BLaER1 treated with 17β-estradiol and CSF1 and Interleukin-3, amounts not matched to agents 10 nM and 100 nM (cell line): ENCODE results near the gene PRRC2A.
A peak's percentile ranks its signal among the peaks of the same experiment; 100 is the strongest.

Experiments
- H3K27ac ChIP-seq, 11 experiments: shearing (Covaris generic); formaldehyde crosslinking; 2 replicates each; pipeline ENCODE4 v1.8.1; 2022
- H3K27me3 ChIP-seq, 11 experiments: shearing (Covaris generic); formaldehyde crosslinking; 2 replicates each; pipeline ENCODE4 v1.8.1; 2022
- H3K36me3 ChIP-seq, 11 experiments: shearing (Covaris generic); formaldehyde crosslinking; 2 replicates each; pipeline ENCODE4 v1.8.1; 2022
- H3K4me1 ChIP-seq, 10 experiments: shearing (Covaris generic); formaldehyde crosslinking; 2 replicates each; pipeline ENCODE4 v1.8.1; 2022
- H3K4me2 ChIP-seq, 11 experiments: shearing (Covaris generic); formaldehyde crosslinking; 2 replicates each; pipeline ENCODE4 v1.8.1; 2022
- H3K4me3 ChIP-seq, 10 experiments: shearing (Covaris generic); formaldehyde crosslinking; 2 replicates each; pipeline ENCODE4 v1.8.1; 2022
- H3K9ac ChIP-seq, 11 experiments: shearing (Covaris generic); formaldehyde crosslinking; 2 replicates each; pipeline ENCODE4 v1.8.1; 2022
- H3K9me3 ChIP-seq, 11 experiments: shearing (Covaris generic); formaldehyde crosslinking; replicated peaks in 1 of 11; 2 replicates each; pipeline ENCODE4 v1.8.1; 2022
- H4K20me1 ChIP-seq, 11 experiments: shearing (Covaris generic); formaldehyde crosslinking; 2 replicates each; pipeline ENCODE4 v1.8.1; 2022
- Cebpa-rat ChIP-seq, 11 experiments: shearing (Covaris generic); IDR thresholded peaks; 2 replicates each; pipeline ENCODE4 v1.8.1; 2022

PRRC2A gene

GRCh38 chr6:31643818-31644454, 23.4 kb downstream of the PRRC2A start:
- Histone ChIP-seq H3K9me3 (no peaks in the 10 kb centered on the region), H3K27me3 (no peaks in the 10 kb centered on the region), H3K27ac (no peak overlapping the region), H3K4me3 (no peak overlapping the region), H3K36me3 (peaks cover 96 to 100% (median 98%) of the 10 kb centered on the region in 11 experiments), H3K9ac (0 out of 22 replicates have a peak overlapping the region, but pooled peaks of 1 of the 11 experiments have one; percentile 8), H3K4me2 (no peak overlapping the region), H3K4me1 (peaks cover 0 to 19% (median 12%) of the 10 kb centered on the region in 10 experiments; a peak in 11 of 20 replicates), H4K20me1 (peaks cover 14 to 76% (median 63%) of the 10 kb centered on the region in 11 experiments; a peak in 21 of 22 replicates)
- TF ChIP-seq Cebpa-rat (IDR thresholded peaks at IDR 0.05), result no peak

- H3K4me3 ChIP-seq, result no peak overlapping the region
- no peak for TF ChIP-seq Cebpa-rat (IDR thresholded peaks at IDR 0.05)
- H3K9me3 ChIP-seq, result no peaks in the 10 kb centered on the region
- H3K27me3 ChIP-seq, result no peaks in the 10 kb centered on the region
- peaks cover 95 to 100% (median 98%) of the 10 kb centered on the region in 11 experiments for H3K36me3 ChIP-seq
- no peak overlapping the region for H3K9ac ChIP-seq
- peaks cover under 1 to 16% (median 3%) of the 10 kb centered on the region in 10 experiments; a peak in 16 of 20 replicates for H3K4me1 ChIP-seq
- peaks cover under 1 to 75% (median 59%) of the 10 kb centered on the region in 11 experiments; a peak in 20 of 22 replicates for H4K20me1 ChIP-seq
- no peak overlapping the region for H3K4me2 ChIP-seq
- no peak overlapping the region for H3K27ac ChIP-seq
Observed at GRCh38 chr6:31645325-31645724, 24.8 kb downstream of the PRRC2A start.

DNA sequence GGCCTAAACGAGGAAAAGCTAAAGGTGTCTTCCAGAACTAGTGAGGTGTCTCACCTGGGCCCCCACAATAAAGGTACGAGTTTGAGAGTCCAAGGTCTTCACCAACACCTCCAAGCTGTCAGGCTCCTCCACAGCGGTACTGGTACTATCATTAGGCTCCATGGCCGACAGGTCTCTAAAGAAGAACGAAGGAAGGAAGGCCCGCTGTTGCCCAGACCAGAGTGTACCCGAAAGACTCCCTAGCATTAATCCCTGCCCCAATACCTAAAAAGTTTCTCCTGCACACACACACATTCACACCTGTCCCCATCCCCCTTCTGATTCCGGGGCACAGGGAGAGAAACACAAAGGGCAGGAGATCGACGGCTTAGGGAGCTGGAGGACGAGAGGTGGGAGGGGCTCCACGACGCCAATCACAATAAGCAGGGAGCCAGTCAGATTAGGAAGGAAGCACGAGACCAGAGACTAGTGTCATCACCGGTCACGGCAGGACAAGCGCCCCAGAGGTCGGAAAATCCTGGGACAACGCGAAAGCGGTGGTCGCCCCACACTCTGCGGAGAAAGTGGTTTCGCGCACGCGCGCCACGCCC, 31.2 kb downstream of the PRRC2A start:
- Histone ChIP-seq H3K27me3 (no peaks in the 10 kb centered on the region), H4K20me1 (peaks cover 0 to 43% (median 22%) of the 10 kb centered on the region in 11 experiments; a peak in 16 of 22 replicates), H3K36me3 (peaks cover 46 to 69% (median 49%) of the 10 kb centered on the region in 11 experiments), H3K4me3 (peak overlapping the region; percentile 63 to 80 (median 74)), H3K4me1 (peaks cover 27 to 59% (median 34%) of the 10 kb centered on the region in 10 experiments), H3K9me3 (no peaks in the 10 kb centered on the region), H3K4me2 (peak overlapping the region; percentile 84 to 99 (median 97)), H3K27ac (peak overlapping the region; percentile 91 to 98 (median 96)), H3K9ac (peak overlapping the region; percentile 85 to 96 (median 94))
- TF ChIP-seq Cebpa-rat (IDR thresholded peaks at IDR 0.05), result no peak

- Histone ChIP-seq H3K27me3 (no peaks in the 10 kb centered on the region), H3K36me3 (peaks cover 36 to 69% (median 48%) of the 10 kb centered on the region in 11 experiments), H3K9ac (peak overlapping the region; percentile 85 to 96 (median 94)), H3K4me3 (peak overlapping the region; percentile 63 to 80 (median 74)), H3K27ac (peak overlapping the region; percentile 91 to 98 (median 96)), H4K20me1 (peaks cover 12 to 40% (median 29%) of the 10 kb centered on the region in 11 experiments; a peak in 18 of 22 replicates), H3K4me2 (peak overlapping the region; percentile 84 to 99 (median 97)), H3K9me3 (no peaks in the 10 kb centered on the region), H3K4me1 (peaks cover 39 to 71% (median 45%) of the 10 kb centered on the region in 10 experiments)
- TF ChIP-seq Cebpa-rat (IDR thresholded peaks at IDR 0.05), result no peak
Observed at GRCh38 chr6:31652925-31653724, 32.6 kb downstream of the PRRC2A start.

- peak overlapping the region in 2 of 11 experiments; percentile 2 to 28; a peak in 2 of 22 replicates for H3K9ac ChIP-seq
- no peaks in the 10 kb centered on the region for H3K9me3 ChIP-seq
- TF ChIP-seq Cebpa-rat (IDR thresholded peaks at IDR 0.05), result no peak
- H3K4me3 ChIP-seq, result no peak overlapping the region
- peak overlapping the region in 1 of 11 experiments; percentile 16; a peak in 1 of 22 replicates for H3K27ac ChIP-seq
- H3K4me2 ChIP-seq, result peak overlapping the region in 3 of 11 experiments; percentile 15 to 48 (median 39); a peak in 5 of 22 replicates
- peaks cover 15 to 41% (median 30%) of the 10 kb centered on the region in 11 experiments; a peak in 17 of 22 replicates for H4K20me1 ChIP-seq
- H3K36me3 ChIP-seq, result peaks cover 22 to 57% (median 34%) of the 10 kb centered on the region in 11 experiments
- H3K27me3 ChIP-seq, result no peaks in the 10 kb centered on the region
- peaks cover 55 to 81% (median 61%) of the 10 kb centered on the region in 10 experiments for H3K4me1 ChIP-seq
Observed at GRCh38 chr6:31654574-31655348, 34.2 kb downstream of the PRRC2A start.

DNA sequence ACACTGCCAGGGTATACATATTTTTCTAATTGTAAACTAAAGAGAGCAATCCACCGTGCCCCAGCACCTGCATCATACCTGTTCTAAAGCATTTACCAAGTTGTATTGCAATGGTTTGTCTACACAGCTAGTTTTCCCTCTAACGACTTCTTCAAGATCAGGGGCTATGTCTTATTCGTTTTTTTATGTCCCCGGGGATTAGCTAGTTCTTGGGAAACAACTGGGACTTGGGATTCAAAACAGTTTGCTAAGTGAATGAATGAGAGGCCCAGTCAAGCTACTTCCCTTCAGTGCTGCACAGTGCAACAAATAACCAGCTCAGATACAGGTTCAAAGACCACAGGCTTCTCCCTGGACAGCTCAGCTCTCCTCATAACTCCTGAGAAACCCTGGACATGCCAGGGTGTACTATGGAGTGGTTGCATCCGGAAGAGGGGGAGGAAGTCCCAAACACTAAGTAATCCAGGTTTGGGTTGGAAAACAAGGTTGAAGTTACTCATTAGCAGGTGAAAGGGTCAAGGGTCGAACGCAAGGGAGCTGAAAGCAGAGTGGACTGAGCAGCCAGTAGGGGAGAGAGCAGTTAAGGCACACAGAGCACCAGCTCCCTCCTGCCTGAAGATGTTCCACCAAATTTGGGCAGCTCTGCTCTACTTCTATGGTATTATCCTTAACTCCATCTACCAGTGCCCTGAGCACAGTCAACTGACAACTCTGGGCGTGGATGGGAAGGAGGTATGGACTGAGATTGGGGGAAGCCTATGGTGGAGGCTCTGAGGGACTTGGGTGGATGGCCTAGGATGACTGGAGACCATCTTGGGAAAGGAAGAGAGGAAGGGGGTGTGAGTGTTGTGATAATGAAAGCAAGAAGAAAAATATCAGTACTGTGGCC, 35.1 kb downstream of the PRRC2A start, which contains the start of gene APOM:
TSS of gene APOM (plus strand) at position 546 of the 889 bp plus-strand sequence. CDS start at position 619, 73 bp downstream.
- H3K4me3 ChIP-seq, result no peak within 1 kb of the TSS
- peaks cover 14 to 49% (median 29%) of the 10 kb centered on the region in 11 experiments; a peak in 21 of 22 replicates for H3K36me3 ChIP-seq
- peak within 1 kb of the TSS in 3 of 11 experiments; percentile 5 to 99 (median 15); a peak in 6 of 22 replicates for H3K4me2 ChIP-seq
- H3K4me1 ChIP-seq, result peaks cover 52 to 73% (median 60%) of the 10 kb centered on the region in 10 experiments
- H3K9me3 ChIP-seq, result no peaks in the 10 kb centered on the region
- H4K20me1 ChIP-seq, result peaks cover 15 to 36% (median 29%) of the 10 kb centered on the region in 11 experiments; a peak in 17 of 22 replicates
- no peak within 1 kb of the TSS for H3K27ac ChIP-seq
- no peak for TF ChIP-seq Cebpa-rat (IDR thresholded peaks at IDR 0.05)
- peak within 1 kb of the TSS in 2 of 11 experiments; percentile 2 to 28; a peak in 2 of 22 replicates for H3K9ac ChIP-seq
- H3K27me3 ChIP-seq, result no peaks in the 10 kb centered on the region
